Neural progenitor cell (in vitro differentiated cells): ENCODE results near the gene RUFY4. TPM values are rescaled to one million over a fixed set of nuclear protein-coding genes. Genes with fewer than 3 reads are reported as not detected.
A peak's percentile ranks its signal among the peaks of the same experiment; 100 is the strongest.

ENCODE experiments used
- DNase-seq: peaks from one replicate; pipeline ENCODE4 v3.0.0-alpha.2; 2016; ENCODE audit warnings: low spot score
- H2AFZ ChIP-seq: fragments of 200-600 bp; sonication (generic); replicated peaks from 2 replicates; pipeline ENCODE4 v1.6.1; 2016; ENCODE audit warnings: antibody characterized with exemption
- H3F3A ChIP-seq: fragments of 200-600 bp; sonication (generic); 2 replicates; pipeline ENCODE4 v1.6.1; 2016; ENCODE audit warnings: antibody characterized with exemption, low read depth
- H3K27ac ChIP-seq: fragments of 200-600 bp; sonication (generic); 2 replicates; pipeline ENCODE4 v1.5.1; 2016; ENCODE audit warnings: mild to moderate bottlenecking
- H3K27me3 ChIP-seq: fragments of 200-600 bp; sonication (generic); 2 replicates; pipeline ENCODE4 v1.6.1; 2016; ENCODE audit warnings: mild to moderate bottlenecking, moderate library complexity
- H3K36me3 ChIP-seq: fragments of 200-600 bp; sonication (generic); 2 replicates; pipeline ENCODE4 v1.5.1; 2016
- H3K4me1 ChIP-seq: fragments of 200-600 bp; sonication (generic); 2 replicates; pipeline ENCODE4 v1.6.1; 2016; ENCODE audit warnings: mixed run types
- H3K4me2 ChIP-seq: fragments of 200-600 bp; sonication (generic); 2 replicates; pipeline ENCODE4 v1.6.1; 2016
- H3K4me3 ChIP-seq: fragments of 200-600 bp; sonication (generic); 2 replicates; pipeline ENCODE4 v1.5.1; 2016
- H3K79me2 ChIP-seq: fragments of 200-600 bp; sonication (generic); 2 replicates; pipeline ENCODE4 v1.6.1; 2016; ENCODE audit warnings: low read depth
- H3K9ac ChIP-seq: fragments of 200-600 bp; sonication (generic); 2 replicates; pipeline ENCODE4 v1.6.1; 2016
- H3K9me3 ChIP-seq: fragments of 200-600 bp; sonication (generic); 2 replicates; pipeline ENCODE4 v1.5.1; 2016; ENCODE audit warnings: low read depth
- H4K20me1 ChIP-seq: fragments of 200-600 bp; sonication (generic); 2 replicates; pipeline ENCODE4 v1.6.1; 2016; ENCODE audit warnings: low read depth
- H3K27ac Mint-ChIP-seq: 3 replicates; pipeline ENCODE4 v1.8.0; 2021; ENCODE audit warnings: mixed read lengths
- H3K27me3 Mint-ChIP-seq: 2 replicates; pipeline ENCODE4 v1.8.0; 2022; ENCODE audit warnings: low read depth, mild to moderate bottlenecking, inconsistent platforms, moderate library complexity, mixed read lengths; ENCODE audit not compliant: insufficient read depth
- H3K36me3 Mint-ChIP-seq: 3 replicates; pipeline ENCODE4 v1.8.0; 2021; ENCODE audit warnings: mixed read lengths
- H3K4me1 Mint-ChIP-seq: 3 replicates; pipeline ENCODE4 v1.8.0; 2021; ENCODE audit warnings: mixed read lengths
- H3K4me3 Mint-ChIP-seq: 3 replicates; pipeline ENCODE4 v1.8.0; 2021; ENCODE audit warnings: mild to moderate bottlenecking, moderate library complexity, mixed read lengths
- H3K9me3 Mint-ChIP-seq: 3 replicates; pipeline ENCODE4 v1.8.0; 2020; ENCODE audit warnings: mixed read lengths
- EZH2 ChIP-seq: fragments of 200-600 bp; sonication (generic); IDR thresholded peaks from 2 replicates; pipeline ENCODE4 v1.6.1; 2017; ENCODE audit warnings: antibody characterized with exemption, mild to moderate bottlenecking, moderate library complexity
- EZH2phosphoT487 ChIP-seq: fragments of 200-600 bp; sonication (generic); IDR thresholded peaks from 2 replicates; pipeline ENCODE4 v1.6.1; 2017; ENCODE audit warnings: antibody characterized with exemption
- total RNA-seq: library from RNA; depleted of rRNA; stranded (reverse); fragments of >200 nt; gene quantifications from 2 replicates; pipeline ENCODE4 v1.2.3, GENCODE V29; 2015; ENCODE audit warnings: low replicate concordance
- TF ChIP-seq, protein P1 (sequence below): fragments of 200-600 bp; sonication (generic); IDR thresholded peaks from 2 replicates; pipeline ENCODE4 v1.5.1; 2017; ENCODE audit warnings: antibody characterized with exemption, mild to moderate bottlenecking

The RUFY4 gene
- total RNA-seq, 1 donor from 2014 or later, result not detected

DNA sequence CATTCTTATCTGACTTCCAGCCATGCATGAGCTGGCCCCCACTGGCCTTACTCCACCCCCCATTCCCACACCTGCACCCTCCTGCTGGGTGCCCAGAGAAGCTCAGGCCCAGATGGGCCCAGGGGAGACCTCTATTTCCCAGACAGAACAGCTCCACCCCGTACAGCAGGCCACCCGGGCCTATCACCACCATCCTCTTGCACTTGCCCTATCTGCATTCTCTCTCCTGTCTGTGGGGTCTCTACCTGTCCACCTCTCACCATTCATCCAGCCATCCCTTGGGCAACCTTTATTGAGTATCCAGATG lies 40.9 kb upstream of the RUFY4 start:
- Histone ChIP-seq H3K4me2 (no peak overlapping the region), H3K27ac (no peak overlapping the region), H3K36me3 (no peaks in the 10 kb centered on the region), H3K4me3 (no peak overlapping the region), H3K79me2 (no peaks in the 10 kb centered on the region), H2AFZ (no peak overlapping the region), H3K4me1 (peaks cover 9% of the 10 kb centered on the region), H3K9me3 (no peaks in the 10 kb centered on the region), H3K9ac (no peak overlapping the region), H3K27me3 (peaks cover 19% of the 10 kb centered on the region), H3F3A (peaks cover 6% of the 10 kb centered on the region), H4K20me1 (no peaks in the 10 kb centered on the region)
- H3K27me3 Mint-ChIP-seq, result peaks cover 2% of the 10 kb centered on the region
- no peak for DNase-seq
- peak overlapping the region; percentile 50 for H3K27ac Mint-ChIP-seq
- no peak for TF ChIP-seq EZH2phosphoT487
- TF ChIP-seq EZH2, result no peak
- TF ChIP-seq, protein P1, sequence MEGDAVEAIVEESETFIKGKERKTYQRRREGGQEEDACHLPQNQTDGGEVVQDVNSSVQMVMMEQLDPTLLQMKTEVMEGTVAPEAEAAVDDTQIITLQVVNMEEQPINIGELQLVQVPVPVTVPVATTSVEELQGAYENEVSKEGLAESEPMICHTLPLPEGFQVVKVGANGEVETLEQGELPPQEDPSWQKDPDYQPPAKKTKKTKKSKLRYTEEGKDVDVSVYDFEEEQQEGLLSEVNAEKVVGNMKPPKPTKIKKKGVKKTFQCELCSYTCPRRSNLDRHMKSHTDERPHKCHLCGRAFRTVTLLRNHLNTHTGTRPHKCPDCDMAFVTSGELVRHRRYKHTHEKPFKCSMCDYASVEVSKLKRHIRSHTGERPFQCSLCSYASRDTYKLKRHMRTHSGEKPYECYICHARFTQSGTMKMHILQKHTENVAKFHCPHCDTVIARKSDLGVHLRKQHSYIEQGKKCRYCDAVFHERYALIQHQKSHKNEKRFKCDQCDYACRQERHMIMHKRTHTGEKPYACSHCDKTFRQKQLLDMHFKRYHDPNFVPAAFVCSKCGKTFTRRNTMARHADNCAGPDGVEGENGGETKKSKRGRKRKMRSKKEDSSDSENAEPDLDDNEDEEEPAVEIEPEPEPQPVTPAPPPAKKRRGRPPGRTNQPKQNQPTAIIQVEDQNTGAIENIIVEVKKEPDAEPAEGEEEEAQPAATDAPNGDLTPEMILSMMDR, result no peak
- no peak overlapping the region for H3K4me3 Mint-ChIP-seq
- H3K9me3 Mint-ChIP-seq, result no peaks in the 10 kb centered on the region
- no peaks in the 10 kb centered on the region for H3K36me3 Mint-ChIP-seq
- peaks cover 22% of the 10 kb centered on the region for H3K4me1 Mint-ChIP-seq

DNA sequence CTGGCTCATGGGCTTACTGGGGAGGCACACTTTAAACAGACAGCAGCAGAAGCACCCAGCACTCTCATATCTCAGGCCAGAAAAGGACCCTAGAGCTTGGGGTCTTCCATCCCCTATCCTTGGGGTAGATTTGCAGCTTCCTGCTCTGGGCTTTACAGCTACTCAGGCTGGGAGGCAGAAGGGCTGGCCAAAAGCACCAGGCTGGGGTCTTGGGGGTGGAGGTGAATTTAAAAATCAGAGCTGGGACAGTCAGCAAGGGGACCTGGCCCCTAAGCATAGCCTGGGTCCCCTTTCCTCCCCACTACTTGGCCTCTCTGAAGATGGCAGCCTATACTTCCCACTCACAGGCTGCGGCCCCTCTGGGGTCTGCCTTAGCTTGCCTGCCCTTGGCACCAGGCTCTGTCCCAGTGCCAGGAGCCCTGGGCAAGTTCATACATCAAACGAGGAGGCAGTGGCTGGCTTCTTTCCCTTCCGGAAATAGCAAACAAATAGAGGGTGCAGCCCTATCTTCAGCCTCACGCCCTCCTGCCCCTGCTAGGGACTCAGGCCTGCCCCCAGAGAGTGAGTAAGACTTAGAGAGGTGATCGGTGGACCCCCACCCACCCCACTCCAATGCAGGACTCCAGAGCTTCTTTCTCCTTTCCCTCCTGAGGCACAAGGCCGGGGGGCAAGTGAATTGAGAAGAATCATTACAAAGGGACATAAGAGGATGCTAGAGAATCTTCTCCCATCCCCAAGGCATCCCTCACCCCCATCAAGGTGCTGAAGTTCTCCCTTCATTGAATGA lies 40.3 kb upstream of the RUFY4 start:
- peaks cover 5% of the 10 kb centered on the region for H3K27me3 Mint-ChIP-seq
- peaks cover 6% of the 10 kb centered on the region for H3F3A ChIP-seq
- DNase-seq, result no peak
- no peak overlapping the region for H3K4me2 ChIP-seq
- no peak overlapping the region for H2AFZ ChIP-seq
- H3K4me3 ChIP-seq, result no peak overlapping the region
- no peak for TF ChIP-seq EZH2
- TF ChIP-seq, protein P1, result no peak
- TF ChIP-seq EZH2phosphoT487, result no peak
- H3K36me3 ChIP-seq, result no peaks in the 10 kb centered on the region
- H3K79me2 ChIP-seq, result no peaks in the 10 kb centered on the region
- no peaks in the 10 kb centered on the region for H3K9me3 Mint-ChIP-seq
- no peak overlapping the region for H3K4me3 Mint-ChIP-seq
- peaks cover 25% of the 10 kb centered on the region for H3K27me3 ChIP-seq
- peak overlapping the region; percentile 50 for H3K27ac Mint-ChIP-seq
- no peak overlapping the region for H3K27ac ChIP-seq
- H3K9ac ChIP-seq, result no peak overlapping the region
- no peaks in the 10 kb centered on the region for H3K9me3 ChIP-seq
- H3K4me1 Mint-ChIP-seq, result peaks cover 17% of the 10 kb centered on the region
- H3K4me1 ChIP-seq, result peaks cover 14% of the 10 kb centered on the region
- no peaks in the 10 kb centered on the region for H4K20me1 ChIP-seq
- H3K36me3 Mint-ChIP-seq, result no peaks in the 10 kb centered on the region

DNA sequence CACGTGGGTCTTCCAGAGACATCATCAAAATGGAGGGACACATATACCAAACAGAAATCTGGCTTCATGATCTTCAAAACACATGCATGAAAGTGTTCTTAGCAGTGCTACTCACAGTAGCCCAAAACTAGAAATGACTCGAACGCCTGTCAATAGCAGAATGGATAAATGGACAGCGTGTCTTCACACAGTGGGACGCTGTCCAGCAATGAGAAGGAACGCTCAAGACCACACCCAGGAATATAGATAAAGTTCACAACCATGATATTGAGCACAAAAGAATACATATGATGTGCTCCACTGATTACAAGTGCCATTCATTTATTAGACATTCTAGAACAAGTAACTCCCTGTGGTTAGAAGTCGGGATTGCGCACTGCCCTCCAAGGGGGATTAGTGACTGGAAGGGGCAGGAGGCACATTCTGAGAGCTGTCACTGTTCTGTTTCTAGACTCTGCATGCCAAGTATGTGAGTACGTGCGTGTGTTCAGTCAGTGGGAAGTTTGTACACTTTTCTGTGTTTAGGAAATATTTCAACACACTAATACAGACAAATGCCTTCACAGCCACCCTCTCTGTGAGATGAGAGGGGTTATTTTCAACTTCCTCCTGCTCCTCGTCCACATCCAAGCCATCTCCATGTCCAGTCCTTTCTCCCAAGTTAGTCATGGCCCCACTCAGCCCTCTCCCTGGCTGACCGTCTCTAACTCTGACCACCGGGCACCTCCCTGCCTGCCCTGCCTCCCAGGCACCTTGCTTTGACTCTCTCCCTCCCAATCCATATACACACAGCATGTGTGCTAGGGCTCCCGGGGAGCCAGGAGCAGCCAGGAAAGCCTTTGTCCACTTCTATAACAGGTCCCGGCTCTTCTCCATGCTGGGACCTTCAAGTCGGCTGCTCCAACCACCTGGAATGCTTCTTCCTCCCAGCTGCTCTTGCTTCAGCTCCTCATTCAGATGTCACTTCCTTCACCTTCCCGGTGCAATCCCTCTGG lies 39.4 kb upstream of the RUFY4 start:
- Histone ChIP-seq H2AFZ (no peak overlapping the region), H3K4me1 (peaks cover 21% of the 10 kb centered on the region), H3K79me2 (no peaks in the 10 kb centered on the region), H3K9me3 (no peaks in the 10 kb centered on the region), H3K4me2 (no peak overlapping the region), H3K9ac (no peak overlapping the region), H3K4me3 (no peak overlapping the region), H3K27ac (no peak overlapping the region), H4K20me1 (no peaks in the 10 kb centered on the region), H3K36me3 (no peaks in the 10 kb centered on the region), H3F3A (peaks cover 6% of the 10 kb centered on the region), H3K27me3 (peaks cover 35% of the 10 kb centered on the region)
- no peak overlapping the region for H3K27ac Mint-ChIP-seq
- TF ChIP-seq EZH2phosphoT487 (no peak), EZH2 (no peak)
- TF ChIP-seq, protein P1, result no peak
- H3K9me3 Mint-ChIP-seq, result no peaks in the 10 kb centered on the region
- no peaks in the 10 kb centered on the region for H3K36me3 Mint-ChIP-seq
- H3K27me3 Mint-ChIP-seq, result peaks cover 11% of the 10 kb centered on the region
- no peak for DNase-seq
- peaks cover 17% of the 10 kb centered on the region for H3K4me1 Mint-ChIP-seq
- H3K4me3 Mint-ChIP-seq, result no peak overlapping the region
